ENCODE measurements around the gene TRAK2. TPM values are rescaled to one million over a fixed set of nuclear protein-coding genes. Genes with fewer than 3 reads are reported as not detected.

Gene TRAK2
- total RNA-seq, 4 donors from 2014 or later = 7.9 to 32.8 (median 13.7) TPM

DNA sequence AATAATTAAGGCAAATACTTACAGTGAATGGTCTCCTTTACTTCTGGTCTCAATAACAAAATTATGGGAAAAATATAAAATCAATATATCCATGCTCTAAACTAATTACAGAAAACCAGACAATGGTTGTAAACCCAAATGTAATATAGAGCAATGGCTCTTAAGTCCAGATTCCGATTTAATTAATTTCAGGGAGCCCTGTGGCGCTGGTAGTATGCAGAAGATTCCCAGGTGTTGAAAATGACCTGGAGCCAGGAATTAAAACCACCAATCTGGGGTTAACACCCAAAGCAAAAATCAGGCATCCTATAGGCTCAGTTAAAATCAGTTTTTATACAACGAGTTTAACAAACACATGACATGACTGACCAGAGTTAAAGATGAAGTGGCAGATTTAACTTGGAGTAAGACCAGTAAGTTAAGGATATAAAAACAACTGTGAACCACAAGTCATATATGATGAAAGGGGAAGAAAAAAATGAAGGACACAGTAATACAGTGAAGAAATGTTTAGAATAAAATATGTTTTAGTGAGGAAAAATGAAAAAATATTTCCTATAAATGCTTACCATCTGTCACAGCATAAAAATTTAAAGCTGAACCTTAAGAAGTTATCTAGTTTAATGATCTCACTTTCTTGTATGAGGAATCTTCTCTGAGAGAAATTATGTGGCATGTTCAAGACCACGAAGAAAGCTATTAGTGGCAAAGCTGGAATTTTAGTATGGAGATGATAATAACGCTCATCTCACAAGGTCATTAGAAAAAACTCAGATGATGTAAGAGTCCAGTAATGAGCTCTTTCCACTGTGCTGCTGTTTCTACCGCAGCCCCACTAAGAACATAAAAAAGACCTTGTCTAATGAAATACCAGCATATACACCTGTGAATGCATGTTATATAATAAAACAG is 48.4 kb downstream of the TRAK2 start:
- 82 to 85% methylated on average over 6 of the region's 6 CpGs for whole genome bisulfite sequencing, 2 donors
- intact Hi-C loops (cut with DNase I) = loop anchor here (10.0 kb wide), 1 partner anchor 52 kb away; the partner anchor contains the start of genes STRADB and TRAK2
- Histone ChIP-seq H3K4me3 (no peak overlapping the region), H3K4me1 (peaks cover 5 to 52% (median 32%) of the 10 kb centered on the region in 3 donors), H3K36me3 (peaks cover 0 to 30% (median 0%) of the 10 kb centered on the region in 3 donors), H3K9me3 (no peaks in the 10 kb centered on the region), H3K27me3 (no peaks in the 10 kb centered on the region), H3K27ac (no peak overlapping the region)
- DNase-seq = no peak
- TF ChIP-seq, protein P1, sequence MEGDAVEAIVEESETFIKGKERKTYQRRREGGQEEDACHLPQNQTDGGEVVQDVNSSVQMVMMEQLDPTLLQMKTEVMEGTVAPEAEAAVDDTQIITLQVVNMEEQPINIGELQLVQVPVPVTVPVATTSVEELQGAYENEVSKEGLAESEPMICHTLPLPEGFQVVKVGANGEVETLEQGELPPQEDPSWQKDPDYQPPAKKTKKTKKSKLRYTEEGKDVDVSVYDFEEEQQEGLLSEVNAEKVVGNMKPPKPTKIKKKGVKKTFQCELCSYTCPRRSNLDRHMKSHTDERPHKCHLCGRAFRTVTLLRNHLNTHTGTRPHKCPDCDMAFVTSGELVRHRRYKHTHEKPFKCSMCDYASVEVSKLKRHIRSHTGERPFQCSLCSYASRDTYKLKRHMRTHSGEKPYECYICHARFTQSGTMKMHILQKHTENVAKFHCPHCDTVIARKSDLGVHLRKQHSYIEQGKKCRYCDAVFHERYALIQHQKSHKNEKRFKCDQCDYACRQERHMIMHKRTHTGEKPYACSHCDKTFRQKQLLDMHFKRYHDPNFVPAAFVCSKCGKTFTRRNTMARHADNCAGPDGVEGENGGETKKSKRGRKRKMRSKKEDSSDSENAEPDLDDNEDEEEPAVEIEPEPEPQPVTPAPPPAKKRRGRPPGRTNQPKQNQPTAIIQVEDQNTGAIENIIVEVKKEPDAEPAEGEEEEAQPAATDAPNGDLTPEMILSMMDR (IDR thresholded peaks at IDR 0.05) = no peak
- no peak for TF ChIP-seq POLR2A (IDR thresholded peaks at IDR 0.05)

DNA sequence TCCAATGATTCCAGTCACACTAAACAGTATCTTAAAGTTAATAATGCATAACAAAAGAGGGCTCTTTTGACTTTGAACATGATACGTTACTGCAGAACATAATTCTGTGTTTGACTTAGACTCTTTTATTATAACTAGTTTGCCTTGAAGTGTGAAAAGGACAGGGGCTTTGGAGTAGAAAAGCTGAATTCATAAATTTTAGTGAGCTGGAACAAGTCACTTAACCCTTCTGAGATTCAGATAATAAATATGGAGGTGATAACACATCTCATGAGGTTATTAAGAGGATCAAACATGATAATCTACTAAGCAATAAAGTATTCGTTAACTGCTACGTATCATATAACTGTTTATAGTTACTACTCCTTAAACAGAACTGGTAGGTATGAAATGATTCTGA is 49.4 kb downstream of the TRAK2 start:
- Histone ChIP-seq H3K27ac (no peak overlapping the region), H3K27me3 (no peaks in the 10 kb centered on the region), H3K4me1 (peaks cover 5 to 47% (median 31%) of the 10 kb centered on the region in 3 donors), H3K4me3 (no peak overlapping the region), H3K9me3 (no peaks in the 10 kb centered on the region), H3K36me3 (peaks cover 0 to 41% (median 0%) of the 10 kb centered on the region in 3 donors)
- 87 to 89% methylated on average over 3 of the region's 3 CpGs for WGBS, 2 donors
- intact Hi-C loops (cut with DNase I) = loop anchor here (10.0 kb wide), 1 partner anchor 53 kb away; the partner anchor contains the start of genes STRADB and TRAK2
- no peak for TF ChIP-seq POLR2A (IDR thresholded peaks at IDR 0.05)
- TF ChIP-seq, protein P1 (IDR thresholded peaks at IDR 0.05) = no peak
- no peak for DNase-seq

DNA sequence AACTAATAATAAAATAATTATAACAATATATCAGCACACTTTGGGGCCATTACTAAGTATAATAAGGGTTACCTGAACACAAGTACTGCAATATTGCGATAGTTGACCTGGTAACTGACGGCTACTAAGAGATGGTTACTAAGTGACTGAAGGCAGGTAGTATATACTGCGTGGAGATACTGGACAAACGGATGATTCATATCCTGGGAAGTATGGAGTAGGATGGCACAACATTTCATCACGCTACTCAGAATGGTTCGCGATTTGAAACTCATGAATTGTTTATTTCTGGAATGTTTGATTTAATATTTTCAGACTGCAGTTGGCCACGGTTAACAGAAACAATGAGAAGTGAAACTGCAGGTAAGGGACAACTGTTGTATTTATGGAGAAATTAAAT is 54.7 kb downstream of the TRAK2 start:
- Histone ChIP-seq H3K4me3 (no peak overlapping the region), H3K9me3 (no peaks in the 10 kb centered on the region), H3K4me1 (peaks cover 0 to 6% (median 0%) of the 10 kb centered on the region in 3 donors), H3K27ac (no peak overlapping the region), H3K27me3 (no peaks in the 10 kb centered on the region), H3K36me3 (peaks cover 0 to 91% (median 15%) of the 10 kb centered on the region in 3 donors)
- DNase-seq = no peak
- intact Hi-C loops (cut with DNase I) = no loop called here
- TF ChIP-seq, protein P1 (IDR thresholded peaks at IDR 0.05) = no peak
- no peak for TF ChIP-seq POLR2A (IDR thresholded peaks at IDR 0.05)
- 79 to 81% methylated on average over 8 of the region's 8 CpGs for WGBS, 2 donors

DNA sequence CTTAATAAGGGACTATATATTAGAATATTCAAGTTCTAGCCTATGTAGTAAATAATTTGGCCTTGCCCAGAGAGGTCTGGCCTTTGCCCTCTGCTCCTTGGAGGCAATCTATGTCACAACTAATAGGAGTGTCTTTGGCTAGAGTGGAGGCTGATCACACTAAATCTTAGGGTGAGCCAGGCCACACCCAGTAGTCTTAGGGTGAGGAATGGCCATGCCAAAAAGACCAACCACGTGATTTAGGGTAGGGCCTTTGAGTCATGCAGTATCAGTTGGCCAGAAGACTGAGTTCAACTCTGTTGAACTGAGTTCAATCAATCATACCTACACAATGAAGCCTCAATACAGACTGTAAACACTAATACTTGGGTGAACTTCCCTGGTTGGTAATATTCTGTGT is 68.1 kb downstream of the TRAK2 start:
- Histone ChIP-seq H3K9me3 (no peaks in the 10 kb centered on the region), H3K27ac (peak overlapping the region; percentile 41 to 84 (median 72)), H3K36me3 (peaks cover 0 to 89% (median 18%) of the 10 kb centered on the region in 3 donors), H3K4me3 (no peak overlapping the region), H3K27me3 (no peaks in the 10 kb centered on the region), H3K4me1 (peaks cover 0 to 19% (median 0%) of the 10 kb centered on the region in 3 donors)
- DNase-seq = no peak
- no peak for TF ChIP-seq POLR2A (IDR thresholded peaks at IDR 0.05)
- TF ChIP-seq, protein P1 (IDR thresholded peaks at IDR 0.05) = no peak
- 17 to 58% methylated on average over 1 of the region's 1 CpG for WGBS, 2 donors
- intact Hi-C loops (cut with DNase I) = no loop called here

Measured in esophagus squamous epithelium (tissue), 5 donors.